NCI-H82 treated with DMSO at 0.1 percent for 48 hours (cell line): ENCODE measurements around the gene RNF151.
"Not testable (repeated sequence)": the region's sequence is repeated elsewhere in the genome, so short reads cannot be mapped to it uniquely, and the experiment has no call there.

Source experiments
- DNase-seq: peaks from one replicate; lab custom pipeline; 2025; ENCODE audit not compliant: unreplicated experiment; lab: John Stamatoyannopoulos, UW

Gene RNF151

GRCh38 chr16:1958715-1959268 lies 7.9 kb upstream of the RNF151 start:
- no peak for DNase-seq

DNA sequence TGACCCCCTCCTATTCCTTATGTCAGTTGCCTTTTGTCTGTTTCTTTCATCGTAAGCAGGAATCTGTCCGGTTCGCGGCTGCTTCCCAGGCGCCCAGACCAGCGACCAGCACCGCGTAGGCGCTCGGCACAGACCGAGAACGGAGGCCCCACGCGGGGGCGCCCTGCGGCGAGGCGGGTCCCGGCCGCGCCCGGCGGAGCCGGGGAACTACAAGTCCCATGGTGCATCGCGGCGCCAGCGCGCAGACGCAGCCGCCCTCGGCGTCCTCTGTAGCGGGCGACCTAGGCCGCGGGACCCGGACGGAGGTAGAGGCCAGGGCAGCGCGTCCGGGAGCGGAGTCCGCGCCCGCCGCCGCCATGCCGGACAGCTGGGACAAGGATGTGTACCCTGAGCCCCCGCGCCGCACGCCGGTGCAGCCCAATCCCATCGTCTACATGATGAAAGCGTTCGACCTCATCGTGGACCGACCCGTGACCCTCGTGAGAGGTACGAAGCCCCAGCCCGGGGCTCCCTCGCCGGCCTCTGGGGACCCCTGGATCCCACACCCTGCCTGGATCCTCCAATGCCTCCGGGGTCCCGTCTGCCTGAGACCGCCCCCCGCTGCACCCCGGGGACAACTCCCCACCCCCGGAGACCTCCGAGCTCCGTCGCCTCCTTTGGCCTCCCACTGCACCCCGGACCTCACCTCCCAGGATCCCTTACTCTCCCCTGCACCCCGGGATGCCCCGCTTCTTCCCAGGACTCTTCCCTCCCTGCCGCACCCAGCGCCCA lies 7.2 kb upstream of the RNF151 start, which contains the start of gene NDUFB10:
Gene NDUFB10 (plus strand): TSS at position 270 of the 771 bp plus-strand sequence. CDS start 87 bp downstream, at position 357.
- peak; percentile 51 for DNase-seq

DNA sequence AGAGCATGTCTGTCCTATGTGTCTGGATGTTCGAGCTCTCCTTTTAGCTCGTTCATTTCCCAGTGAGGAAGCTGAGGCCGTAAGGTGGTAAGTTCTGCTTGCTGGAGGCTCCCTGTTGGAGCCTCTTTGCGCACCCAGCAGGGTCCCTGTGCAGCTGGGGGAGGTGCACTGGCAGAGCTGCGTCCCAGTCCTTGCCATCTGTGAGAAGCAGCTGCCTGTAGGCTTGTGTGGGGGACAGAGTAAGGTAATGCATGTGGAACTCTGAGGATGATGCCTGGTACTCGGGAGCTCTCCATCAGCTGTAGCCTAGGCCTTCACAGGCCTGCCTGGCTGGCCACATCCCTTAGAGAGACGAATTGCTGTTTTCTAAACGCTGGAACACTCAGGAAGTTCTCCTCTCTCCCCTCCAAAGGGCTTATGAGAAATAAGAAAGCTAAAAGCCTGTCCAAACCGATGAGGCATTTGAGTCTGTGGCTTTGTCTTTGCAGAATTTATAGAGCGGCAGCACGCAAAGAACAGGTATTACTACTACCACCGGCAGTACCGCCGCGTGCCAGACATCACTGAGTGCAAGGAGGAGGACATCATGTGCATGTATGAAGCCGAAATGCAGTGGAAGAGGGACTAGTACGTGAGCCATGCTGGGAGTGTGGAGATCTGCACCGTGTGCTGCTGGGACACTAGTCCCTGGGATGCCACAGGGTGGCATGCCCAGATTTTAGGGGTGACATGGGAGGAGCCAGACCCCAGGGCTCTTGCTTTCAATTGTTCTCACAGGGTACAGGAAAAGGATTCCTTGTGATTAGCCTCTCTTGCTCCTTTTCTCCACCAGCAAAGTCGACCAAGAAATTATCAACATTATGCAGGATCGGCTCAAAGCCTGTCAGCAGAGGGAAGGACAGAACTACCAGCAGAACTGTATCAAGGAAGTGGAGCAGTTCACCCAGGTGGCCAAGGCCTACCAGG lies 5.7 kb upstream of the RNF151 start:
- DNase-seq = peak; percentile 62

- DNase-seq = no peak
Measured at GRCh38 chr16:1961651-1962067, 5.0 kb upstream of the RNF151 start.

- not testable (repeated sequence) for DNase-seq
Measured at GRCh38 chr16:1962161-1963153, 4.2 kb upstream of the RNF151 start.

- no peak for DNase-seq
Measured at GRCh38 chr16:1963806-1964505, 2.7 kb upstream of the RNF151 start.

DNA sequence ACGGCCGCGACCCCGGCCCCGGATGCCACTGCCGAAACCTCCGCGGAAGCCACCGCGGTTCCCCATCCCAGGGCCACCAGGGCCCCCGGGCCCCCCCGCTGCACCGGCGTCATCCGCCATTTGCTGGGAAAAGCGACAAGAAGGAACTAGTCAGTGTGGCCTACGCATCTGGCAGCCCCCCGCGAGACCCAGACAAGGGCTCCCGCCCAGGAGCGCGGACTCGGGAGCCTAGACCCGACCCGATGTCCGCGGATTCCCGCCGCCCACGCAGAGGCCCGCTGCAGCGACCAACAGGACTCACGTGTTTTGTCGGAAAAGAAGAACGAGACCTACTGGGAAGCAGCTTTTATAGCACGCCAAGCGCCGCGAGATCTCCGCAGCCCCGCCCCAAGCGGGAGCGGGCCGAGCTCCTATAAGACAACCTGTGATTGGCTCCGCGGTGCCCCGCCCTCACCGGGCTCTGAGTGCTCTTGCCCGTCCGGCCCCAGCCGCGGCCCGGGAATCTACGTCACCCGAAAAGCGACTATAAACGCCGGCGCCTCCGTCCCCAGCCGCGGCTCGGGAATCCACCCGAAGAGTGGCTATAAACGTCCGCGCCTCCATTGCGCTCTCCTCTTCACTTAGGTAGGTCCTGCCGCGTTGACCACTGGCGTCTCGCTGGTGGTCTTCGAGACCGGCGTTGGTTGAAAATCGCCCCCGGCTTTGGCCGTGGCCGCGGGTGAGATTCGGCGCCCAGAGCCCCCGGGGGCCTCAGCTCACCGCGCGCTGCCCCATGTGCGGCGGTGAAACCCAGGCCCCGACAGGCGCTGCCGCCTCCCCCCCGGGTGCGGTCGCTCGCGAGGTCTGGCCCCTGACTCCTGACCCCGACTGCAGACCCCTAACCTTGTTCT lies 1.9 kb upstream of the RNF151 start, which contains the start of gene RPS2:
Gene RPS2 (minus strand): TSS at position 321 of the 890 bp plus-strand sequence. CDS start 201 bp downstream, at position 120.
- DNase-seq = peak; percentile 96

GRCh38 chr16:1965396-1966001 lies 1.2 kb upstream of the RNF151 start:
- DNase-seq = no peak

- DNase-seq = no peak
Measured at GRCh38 chr16:1968146-1968953, 1.7 kb downstream of the RNF151 start.

GRCh38 chr16:1971796-1972489 lies 5.3 kb downstream of the RNF151 start, which contains the start of gene TBL3:
TBL3 (plus strand) TSS chr16:1972053; CDS start chr16:1972165, 112 bp downstream.
- DNase-seq = peak; percentile 77

GRCh38 chr16:1972490-1972877 lies 5.8 kb downstream of the RNF151 start:
- DNase-seq = no peak

GRCh38 chr16:1973461-1974156 lies 7.0 kb downstream of the RNF151 start:
- no peak for DNase-seq

DNA sequence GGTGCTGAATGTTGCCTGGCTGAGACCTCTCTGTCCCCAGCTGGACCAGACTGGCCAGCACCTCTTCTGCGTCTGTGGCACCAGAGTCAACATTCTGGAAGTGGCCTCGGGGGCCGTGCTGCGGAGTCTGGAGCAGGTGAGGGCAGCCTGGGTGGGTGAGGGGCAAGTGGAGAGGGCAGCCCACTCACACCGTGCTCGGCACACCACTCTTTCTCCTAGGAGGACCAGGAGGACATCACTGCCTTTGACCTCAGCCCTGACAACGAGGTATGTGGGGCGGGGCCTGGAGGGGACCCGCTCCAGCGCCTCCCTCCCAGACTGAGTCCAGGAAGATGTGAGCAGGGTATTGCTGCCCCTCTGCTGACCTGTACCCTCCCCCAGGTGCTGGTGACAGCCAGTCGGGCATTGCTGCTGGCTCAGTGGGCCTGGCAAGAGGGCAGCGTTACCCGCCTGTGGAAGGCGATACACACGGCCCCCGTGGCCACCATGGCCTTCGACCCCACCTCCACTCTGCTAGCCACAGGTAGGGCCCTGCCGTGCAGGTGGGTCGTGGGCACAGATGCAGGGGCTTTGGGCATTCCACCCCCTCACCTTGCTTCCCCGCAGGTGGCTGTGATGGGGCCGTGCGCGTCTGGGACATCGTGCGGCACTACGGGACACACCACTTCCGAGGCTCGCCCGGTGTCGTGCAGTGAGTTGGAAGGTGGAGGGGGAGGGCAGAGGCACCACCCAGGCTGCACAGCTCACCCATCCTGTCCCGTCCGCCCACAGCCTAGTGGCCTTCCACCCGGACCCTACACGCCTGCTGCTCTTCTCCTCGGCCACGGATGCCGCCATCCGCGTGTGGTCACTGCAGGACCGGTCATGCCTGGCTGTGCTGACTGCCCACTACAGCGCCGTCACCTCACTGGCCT lies 7.8 kb downstream of the RNF151 start:
- DNase-seq = no peak

DNA sequence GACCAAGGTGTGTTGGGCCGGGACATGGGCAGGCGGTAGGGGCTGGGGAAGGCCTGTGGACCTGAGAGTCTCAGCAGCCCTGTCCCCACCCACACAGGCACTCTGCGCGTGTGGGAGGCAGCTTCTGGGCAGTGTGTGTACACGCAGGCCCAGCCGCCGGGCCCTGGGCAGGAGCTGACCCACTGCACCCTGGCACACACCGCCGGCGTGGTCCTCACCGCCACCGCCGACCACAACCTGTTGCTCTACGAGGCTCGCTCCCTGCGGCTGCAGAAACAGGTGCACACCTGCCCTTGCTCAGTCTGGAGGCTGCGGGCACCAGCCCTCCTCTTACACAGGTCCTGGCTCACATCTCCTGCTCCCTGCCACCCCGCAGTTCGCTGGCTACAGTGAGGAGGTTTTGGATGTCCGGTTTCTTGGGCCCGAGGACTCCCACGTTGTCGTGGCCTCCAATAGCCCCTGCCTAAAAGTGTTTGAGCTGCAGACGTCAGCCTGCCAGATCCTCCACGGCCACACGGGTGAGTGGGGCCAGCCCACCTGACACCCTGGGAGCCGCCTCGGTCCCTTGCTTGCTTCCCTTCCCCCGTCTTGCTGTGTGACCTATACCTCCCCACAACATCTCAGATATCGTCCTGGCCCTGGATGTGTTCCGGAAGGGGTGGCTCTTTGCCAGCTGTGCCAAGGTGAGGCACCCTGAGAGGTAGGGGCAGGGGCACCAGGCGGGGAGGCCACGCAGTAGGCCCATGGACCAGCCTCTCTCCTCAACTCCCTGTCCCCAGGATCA lies 9.0 kb downstream of the RNF151 start:
- no peak for DNase-seq
